H1 (cell line): ENCODE results near the gene ARHGEF1. TPM values are rescaled to one million over a fixed set of nuclear protein-coding genes. Genes with fewer than 3 reads are reported as not detected.

Experiments
- CTCF ChIA-PET: fragments of 300-600 bp; sonication (Branson Sonifier 250); formaldehyde crosslinking; loops from one replicate; lab custom pipeline; 2021; ENCODE audit not compliant: partially characterized antibody; lab: Charles Lee
- POLR2A ChIA-PET: fragments of 300-600 bp; sonication (Branson Sonifier 250); formaldehyde crosslinking; loops from one replicate; lab custom pipeline; 2021; ENCODE audit warnings: inconsistent platforms; ENCODE audit not compliant: partially characterized antibody; lab: Charles Lee
- DNase-seq, 2 experiments: peaks; one replicate each; pipeline versions ENCODE4 v3.0.0 to v3.0.0-alpha.2; 2010 to 2022; ENCODE audit warnings: low spot score in 2 of 2, low read depth in 1 of 2, mixed read lengths in 1 of 2
- FAIRE-seq: peaks from 2 replicates; lab custom pipeline; 2011; peaks lifted over from hg19 to GRCh38; lab: Jason Lieb, UNC
- H2AFZ ChIP-seq: 2 replicates; pipeline ENCODE4 v1.8.1; 2012; ENCODE audit warnings: low read length, inconsistent platforms
- H2AK5ac ChIP-seq: 2 replicates; pipeline ENCODE4 v1.6.1; 2013; ENCODE audit warnings: low read depth, low read length
- H2BK120ac ChIP-seq: replicated peaks from 2 replicates; pipeline ENCODE3; 2013; ENCODE audit warnings: low read depth, low read length, inconsistent platforms
- H2BK12ac ChIP-seq: 2 replicates; pipeline ENCODE4 v1.6.1; 2013; ENCODE audit warnings: low read depth, low read length
- H2BK15ac ChIP-seq: 2 replicates; pipeline ENCODE4 v1.6.1; 2013; ENCODE audit warnings: low read length
- H2BK20ac ChIP-seq: 2 replicates; pipeline ENCODE4 v1.6.1; 2013; ENCODE audit warnings: low read length
- H2BK5ac ChIP-seq: 2 replicates; pipeline ENCODE4 v1.6.1; 2013; ENCODE audit warnings: low read depth, low read length
- H3K14ac ChIP-seq: 2 replicates; pipeline ENCODE4 v1.6.1; 2013; ENCODE audit warnings: inconsistent platforms; ENCODE audit not compliant: insufficient read length
- H3K18ac ChIP-seq: 2 replicates; pipeline ENCODE4 v1.6.1; 2013; ENCODE audit warnings: low read length; ENCODE audit errors: extremely low read depth
- H3K23ac ChIP-seq: 2 replicates; pipeline ENCODE4 v1.6.1; 2013; ENCODE audit warnings: inconsistent platforms; ENCODE audit not compliant: insufficient read length
- H3K23me2 ChIP-seq: 2 replicates; pipeline ENCODE4 v1.6.1; 2013; ENCODE audit warnings: low read depth, low read length
- H3K27ac ChIP-seq: 2 replicates; pipeline ENCODE4 v1.6.1; 2011; ENCODE audit warnings: low read depth, low read length, inconsistent platforms
- H3K27me3 ChIP-seq, 4 experiments: replicated peaks in 1 of 4; 1 replicate in 1 of 4; 2 replicates in 3 of 4; pipeline versions ENCODE4 v1.6.1 to v1.8.1; 2011 to 2013; ENCODE audit warnings: low read length in 3 of 4, mild to moderate bottlenecking in 3 of 4, inconsistent platforms in 2 of 4, mixed read lengths in 2 of 4, moderate library complexity in 1 of 4; ENCODE audit not compliant: control insufficient read depth in 3 of 4, insufficient read depth in 3 of 4; ENCODE audit errors: extremely low read depth in 1 of 4
- H3K36me3 ChIP-seq, 4 experiments: 2 replicates each; pipeline versions ENCODE4 v1.6.1 to v1.8.1; 2011 to 2013; ENCODE audit warnings: mild to moderate bottlenecking in 4 of 4, low read length in 3 of 4, moderate library complexity in 2 of 4, control low read depth in 1 of 4, inconsistent platforms in 1 of 4; ENCODE audit not compliant: insufficient read depth in 4 of 4, control insufficient read depth in 2 of 4
- H3K4ac ChIP-seq: replicated peaks from 2 replicates; pipeline ENCODE3; 2013; ENCODE audit warnings: low read length, low read depth, mixed read lengths, inconsistent platforms; ENCODE audit not compliant: insufficient read length
- H3K4me1 ChIP-seq, 4 experiments: replicated peaks in 1 of 4; 1 replicate in 1 of 4; 2 replicates in 3 of 4; pipeline versions ENCODE4 v1.6.1 to v1.8.1; 2011 to 2013; ENCODE audit warnings: low read length in 3 of 4, inconsistent platforms in 2 of 4, mixed read lengths in 1 of 4; ENCODE audit not compliant: insufficient read depth in 4 of 4, control insufficient read depth in 3 of 4
- H3K4me2 ChIP-seq, 2 experiments: 2 replicates each; pipeline versions ENCODE4 v1.6.1 to v1.8.1; 2011 to 2013; ENCODE audit warnings: low read depth in 2 of 2, low read length in 2 of 2, control low read depth in 1 of 2, inconsistent platforms in 1 of 2, mild to moderate bottlenecking in 1 of 2; ENCODE audit not compliant: insufficient read depth in 1 of 2
- H3K4me3 ChIP-seq, 4 experiments: fragments of 200-600, 300-600 bp in 1 of 4; sonication (generic), shearing (Covaris generic), sonication (Bioruptor Twin) in 1 of 4; 2 replicates each; pipeline versions ENCODE4 v1.5.1 to v1.8.1; 2011 to 2016; ENCODE audit warnings: low read length in 4 of 4, low read depth in 3 of 4, control low read depth in 2 of 4, inconsistent platforms in 2 of 4, mild to moderate bottlenecking in 2 of 4, mixed read lengths in 1 of 4, moderate library complexity in 1 of 4; ENCODE audit not compliant: insufficient read depth in 2 of 4; ENCODE audit errors: extremely low read depth in 1 of 4
- H3K56ac ChIP-seq: replicated peaks from 2 replicates; pipeline ENCODE3; 2013; ENCODE audit warnings: low read depth, mild to moderate bottlenecking, mixed read lengths, low read length, inconsistent platforms; ENCODE audit not compliant: insufficient read length
- H3K79me1 ChIP-seq: 2 replicates; pipeline ENCODE4 v1.6.1; 2013; ENCODE audit warnings: low read depth, low read length, control low read depth
- H3K79me2 ChIP-seq, 2 experiments: 2 replicates each; pipeline versions ENCODE4 v1.6.1 to v1.8.1; 2012 to 2013; ENCODE audit warnings: low read length in 2 of 2, mild to moderate bottlenecking in 2 of 2, inconsistent platforms in 1 of 2; ENCODE audit not compliant: insufficient read depth in 2 of 2, control insufficient read depth in 1 of 2
- H3K9ac ChIP-seq, 4 experiments: replicated peaks in 1 of 4; 1 replicate in 1 of 4; 2 replicates in 3 of 4; pipeline versions ENCODE4 v1.6.1 to v1.8.1; 2011 to 2013; ENCODE audit warnings: low read depth in 3 of 4, low read length in 3 of 4, control low read depth in 2 of 4, mild to moderate bottlenecking in 2 of 4, moderate library complexity in 2 of 4, inconsistent platforms in 1 of 4; ENCODE audit errors: extremely low read depth in 1 of 4
- H3K9me3 ChIP-seq, 2 experiments: 2 replicates each; pipeline versions ENCODE4 v1.6.1 to v1.8.1; 2012 to 2013; ENCODE audit warnings: mild to moderate bottlenecking in 2 of 2, moderate library complexity in 2 of 2, control low read depth in 1 of 2, inconsistent platforms in 1 of 2, low read depth in 1 of 2, low read length in 1 of 2, mixed read lengths in 1 of 2; ENCODE audit not compliant: insufficient read depth in 2 of 2
- H4K20me1 ChIP-seq, 2 experiments: replicated peaks in 1 of 2; 2 replicates each; pipeline versions ENCODE3 to v1.8.1; 2011 to 2013; ENCODE audit warnings: inconsistent platforms in 2 of 2, low read length in 2 of 2, mild to moderate bottlenecking in 1 of 2; ENCODE audit not compliant: insufficient read depth in 2 of 2, control insufficient read depth in 1 of 2
- H4K5ac ChIP-seq: 2 replicates; pipeline ENCODE4 v1.6.1; 2013; ENCODE audit warnings: low read length, low read depth, mixed read lengths, inconsistent platforms; ENCODE audit not compliant: insufficient read length
- H4K8ac ChIP-seq: 2 replicates; pipeline ENCODE4 v1.8.0; 2013; ENCODE audit warnings: mild to moderate bottlenecking, moderate library complexity, low read length, inconsistent platforms; ENCODE audit not compliant: insufficient read depth; ENCODE audit errors: extremely low read depth
- H4K91ac ChIP-seq: replicated peaks from 2 replicates; pipeline ENCODE3; 2013; ENCODE audit warnings: low read length, mixed read lengths, inconsistent platforms; ENCODE audit not compliant: insufficient read length
- CREB1 ChIP-seq: IDR thresholded peaks from 2 replicates; pipeline ENCODE4 v1.6.1; 2012; ENCODE audit warnings: inconsistent platforms
- FOSL1 ChIP-seq: IDR thresholded peaks from 2 replicates; pipeline ENCODE4 v1.6.1; 2011; ENCODE audit warnings: mild to moderate bottlenecking, low read depth, low read length, moderate library complexity; ENCODE audit not compliant: insufficient read depth
- JUN ChIP-seq: IDR thresholded peaks from 2 replicates; pipeline ENCODE4 v1.6.1; 2011; ENCODE audit warnings: low read depth, mild to moderate bottlenecking, improper control_type of control experiment, low read length
- POLR2A ChIP-seq, 2 experiments: IDR thresholded peaks; 1 replicate in 1 of 2; 2 replicates in 1 of 2; pipeline ENCODE4 v1.6.1; 2011; ENCODE audit warnings: low read depth in 2 of 2, low read length in 2 of 2, mild to moderate bottlenecking in 2 of 2; ENCODE audit errors: control extremely low read depth in 1 of 2
- POLR2AphosphoS5 ChIP-seq: IDR thresholded peaks from 2 replicates; pipeline ENCODE4 v1.6.1; 2011; ENCODE audit warnings: low read depth, low read length
- SAP30 ChIP-seq: fragments of 300-600 bp; sonication (generic); IDR thresholded peaks from 2 replicates; pipeline ENCODE4 v1.7.1; 2012; ENCODE audit warnings: low read length, moderate library complexity, mild to moderate bottlenecking, inconsistent platforms; ENCODE audit not compliant: insufficient read depth, insufficient replicate concordance
- SP1 ChIP-seq: IDR thresholded peaks from 2 replicates; pipeline ENCODE4 v1.6.1; 2011; ENCODE audit warnings: low read depth, low read length
- SP2 ChIP-seq: IDR thresholded peaks from 2 replicates; pipeline ENCODE4 v1.6.1; 2012; ENCODE audit warnings: mild to moderate bottlenecking, low read length, inconsistent platforms
- TAF1 ChIP-seq: IDR thresholded peaks from 2 replicates; pipeline ENCODE4 v1.6.1; 2011; ENCODE audit warnings: mild to moderate bottlenecking, low read depth, low read length
- YY1 ChIP-seq: IDR thresholded peaks from 2 replicates; pipeline ENCODE4 v1.6.1; 2011; ENCODE audit warnings: low read depth, mild to moderate bottlenecking, low read length
- WGBS, 2 experiments: shearing (Covaris generic) in 1 of 2; methylation state at CpG; one replicate each; pipeline versions ENCODE4 v1.1.6 to v1.1.7; 2013 to 2015; ENCODE audit warnings: low lambda C conversion rate in 2 of 2, mixed read lengths in 2 of 2, inconsistent platforms in 1 of 2, low coverage in 1 of 2, missing lambda C conversion rate in 1 of 2; ENCODE audit not compliant: insufficient replicate concordance in 2 of 2, insufficient coverage in 1 of 2, insufficient read length in 1 of 2; ENCODE audit errors: extremely low coverage in 1 of 2, missing lambda C conversion rate in 1 of 2; 5-methylcytosine and 5-hydroxymethylcytosine counted together
- polyA plus RNA-seq, 7 experiments: library from polyadenylated mRNA; depleted of rRNA in 3 of 7; stranded (reverse) in 5 of 7; unstranded in 2 of 7; fragments of >200 nt in 5 of 7; fragments of 200-250 nt in 2 of 7; gene quantifications; 1 replicate in 5 of 7; 2 replicates in 1 of 7; 4 replicates in 1 of 7; pipeline versions ENCODE4 v1.2.1 to v1.2.3, GENCODE V29; 2011 to 2013; ENCODE audit warnings: missing spikeins in 2 of 7, mixed read lengths in 2 of 7
- total RNA-seq: library from RNA; stranded (reverse); fragmentation: NEBNext Ultra II Directional; extraction: Animal tissue kit (Norgen Biotek cat#: 25700); gene quantifications from 2 replicates; pipeline ENCODE4 v1.2.1, GENCODE V29; 2021
- TF ChIP-seq, protein P1 (sequence below): IDR thresholded peaks from 2 replicates; pipeline ENCODE4 v1.6.1; 2011; ENCODE audit warnings: low read depth, mild to moderate bottlenecking, low read length; ENCODE audit not compliant: insufficient read depth

The ARHGEF1 gene
- total and polyA plus RNA-seq, 2 of the 8 experiments (the other 6 are each of a cell fraction or from before 2014, with no cell fraction given), result 23.0 to 49.0 TPM

DNA sequence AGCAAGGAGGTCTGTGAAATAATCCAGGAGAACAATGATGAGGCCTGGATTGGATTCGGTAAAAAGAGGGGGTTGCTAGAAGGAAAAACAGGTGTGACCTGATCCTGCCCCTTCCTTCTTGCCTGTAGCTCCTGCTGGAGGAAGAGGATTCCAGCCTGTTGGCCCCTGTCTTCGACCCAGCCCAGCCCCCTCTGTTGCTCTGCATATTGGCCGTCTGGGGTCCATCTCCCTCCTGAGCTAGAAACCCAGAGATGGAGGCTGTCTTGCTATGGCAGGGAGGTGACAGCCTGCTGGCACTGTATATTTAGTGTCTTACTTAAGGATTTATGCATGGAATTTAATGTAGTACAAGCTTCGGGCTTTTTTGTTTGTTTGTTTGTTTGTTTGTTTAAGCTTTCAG, 31.5 kb upstream of the ARHGEF1 start:
- Histone ChIP-seq H3K4me2 (no peak overlapping the region), H2AK5ac (no peak overlapping the region), H3K23me2 (no peaks in the 10 kb centered on the region), H3K79me2 (no peaks in the 10 kb centered on the region), H3K9me3 (peaks cover 0 to 11% of the 10 kb centered on the region in 2 experiments; a peak in 2 of 4 replicates), H3K18ac (no peak overlapping the region), H2BK12ac (no peak overlapping the region), H3K36me3 (no peaks in the 10 kb centered on the region), H2AFZ (no peak overlapping the region), H2BK15ac (no peak overlapping the region; the same call in 1 of the 2 replicates), H3K4me3 (no peak overlapping the region), H3K9ac (no peak overlapping the region), H3K56ac (no peak overlapping the region), H3K79me1 (no peaks in the 10 kb centered on the region), H2BK20ac (peak overlapping the region; percentile 32; the same call in 1 of the 2 replicates), H3K23ac (no peak overlapping the region), H2BK5ac (no peak overlapping the region), H3K4ac (no peak overlapping the region), H3K4me1 (no peaks in the 10 kb centered on the region; a peak in 1 of 7 replicates), H3K27me3 (no peaks in the 10 kb centered on the region), H4K91ac (no peak overlapping the region), H2BK120ac (no peak overlapping the region), H4K5ac (no peak overlapping the region), H4K20me1 (no peaks in the 10 kb centered on the region), H3K14ac (no peak overlapping the region), H3K27ac (no peak overlapping the region), H4K8ac (no peak overlapping the region)
- FAIRE-seq (no peak), DNase-seq (no peak)
- 57% methylated on average over 4 of the region's 4 CpGs; no CpG with 5 or more reads in 1 of the 2 experiments for WGBS, 2 experiments
- ChIA-PET POLR2A (interaction anchor here (0.6 to 4.1 kb wide), 5 partner anchors 8 to 22 kb away, joined by 3 to 31 read pairs (median 3); partner anchors contain the start of gene RPS19), CTCF (interaction anchor here (0.7 to 6.3 kb wide), 4 partner anchors 14 to 66 kb away, joined by 3 to 31 read pairs (median 4); no protein-coding TSS in a partner anchor)
- TF ChIP-seq POLR2A (IDR thresholded peaks at IDR 0.05; ENCODE audit: control extremely low read depth in 1 of 2, low read depth in 2 of 2, low read length in 2 of 2) (no peak), TAF1 (no peak), FOSL1 (no peak), POLR2AphosphoS5 (no peak), SAP30 (no peak), YY1 (no peak), CREB1 (no peak), JUN (no peak), SP1 (no peak), SP2 (no peak)
- TF ChIP-seq, protein P1, sequence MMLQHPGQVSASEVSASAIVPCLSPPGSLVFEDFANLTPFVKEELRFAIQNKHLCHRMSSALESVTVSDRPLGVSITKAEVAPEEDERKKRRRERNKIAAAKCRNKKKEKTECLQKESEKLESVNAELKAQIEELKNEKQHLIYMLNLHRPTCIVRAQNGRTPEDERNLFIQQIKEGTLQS, result no peak
